ENCODE measurements around the gene GPR158.
"Not testable (repeated sequence)": the region's sequence is repeated elsewhere in the genome, so short reads cannot be mapped to it uniquely, and the experiment has no call there.

Gene GPR158

DNA sequence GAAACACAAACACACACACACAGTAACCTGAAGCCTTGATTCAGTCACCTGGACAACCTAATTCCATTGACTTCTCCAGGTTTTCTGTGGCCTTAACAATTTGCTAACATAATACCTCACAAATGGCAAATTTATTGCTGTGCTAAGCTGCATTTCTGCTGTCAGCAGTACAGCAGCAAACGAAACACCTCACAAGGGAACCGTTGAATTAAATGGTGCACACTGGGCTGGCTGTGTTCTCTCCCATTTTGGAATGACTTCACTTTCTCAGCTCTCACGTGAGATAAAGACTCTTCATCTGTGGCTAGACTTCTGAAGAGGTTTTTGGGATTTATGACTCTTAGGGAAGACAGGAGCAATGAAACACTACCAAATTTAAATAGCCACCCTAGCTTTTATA is 152.5 kb downstream of the GPR158 start:
- TF ChIP-seq, protein P1, sequence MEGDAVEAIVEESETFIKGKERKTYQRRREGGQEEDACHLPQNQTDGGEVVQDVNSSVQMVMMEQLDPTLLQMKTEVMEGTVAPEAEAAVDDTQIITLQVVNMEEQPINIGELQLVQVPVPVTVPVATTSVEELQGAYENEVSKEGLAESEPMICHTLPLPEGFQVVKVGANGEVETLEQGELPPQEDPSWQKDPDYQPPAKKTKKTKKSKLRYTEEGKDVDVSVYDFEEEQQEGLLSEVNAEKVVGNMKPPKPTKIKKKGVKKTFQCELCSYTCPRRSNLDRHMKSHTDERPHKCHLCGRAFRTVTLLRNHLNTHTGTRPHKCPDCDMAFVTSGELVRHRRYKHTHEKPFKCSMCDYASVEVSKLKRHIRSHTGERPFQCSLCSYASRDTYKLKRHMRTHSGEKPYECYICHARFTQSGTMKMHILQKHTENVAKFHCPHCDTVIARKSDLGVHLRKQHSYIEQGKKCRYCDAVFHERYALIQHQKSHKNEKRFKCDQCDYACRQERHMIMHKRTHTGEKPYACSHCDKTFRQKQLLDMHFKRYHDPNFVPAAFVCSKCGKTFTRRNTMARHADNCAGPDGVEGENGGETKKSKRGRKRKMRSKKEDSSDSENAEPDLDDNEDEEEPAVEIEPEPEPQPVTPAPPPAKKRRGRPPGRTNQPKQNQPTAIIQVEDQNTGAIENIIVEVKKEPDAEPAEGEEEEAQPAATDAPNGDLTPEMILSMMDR (IDR thresholded peaks at IDR 0.05; ENCODE audit: low read depth, low read length, poor library complexity, severe bottlenecking): no peak
- TF ChIP-seq EZH2phosphoT487 (IDR thresholded peaks at IDR 0.05; ENCODE audit: borderline replicate concordance, low read length): no peak
- Histone ChIP-seq H3K9me3 (ENCODE audit: control insufficient read depth, insufficient read depth, low read length) (no peaks in the 10 kb centered on the region), H3K4me1 (ENCODE audit: control insufficient read depth, low read length) (no peaks in the 10 kb centered on the region), H3K4me3 (ENCODE audit: low read length) (no peak overlapping the region), H3K36me3 (ENCODE audit: control insufficient read depth, low read length) (no peaks in the 10 kb centered on the region), H3K9me2 (replicated peaks; ENCODE audit: control insufficient read depth, low read length) (no peaks in the 10 kb centered on the region), H3K27me3 (ENCODE audit: control insufficient read depth, low read length) (no peaks in the 10 kb centered on the region), H3K4me2 (ENCODE audit: low read length) (no peak overlapping the region), H3K27ac (ENCODE audit: low read depth, low read length) (no peak overlapping the region), H3F3A (ENCODE audit: control insufficient read depth, insufficient read depth) (no peaks in the 10 kb centered on the region), H4K20me1 (ENCODE audit: control insufficient read depth, insufficient read depth, low read depth, low read length) (no peaks in the 10 kb centered on the region), H3K79me2 (ENCODE audit: control insufficient read depth, low read length) (no peaks in the 10 kb centered on the region)

DNA sequence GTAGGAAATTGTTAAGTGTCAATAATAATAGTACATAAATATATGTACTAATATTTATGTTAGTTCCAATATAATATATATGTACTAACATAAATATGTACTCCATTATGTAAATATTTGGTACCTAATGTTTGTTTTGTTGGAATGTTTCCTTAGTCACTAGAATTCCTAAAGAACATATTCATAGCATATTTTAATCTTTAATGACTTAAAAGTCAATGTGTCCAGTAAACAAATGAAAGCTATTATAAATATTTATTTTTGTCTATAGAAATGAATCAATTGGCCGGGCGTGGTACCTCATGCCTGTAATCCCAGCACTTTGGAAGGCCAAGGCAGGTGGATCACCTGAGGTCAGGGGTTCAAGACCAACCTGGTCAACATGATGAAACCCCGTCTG is 153.6 kb downstream of the GPR158 start:
- Histone ChIP-seq H3K4me2 (ENCODE audit: low read length) (no peak overlapping the region), H4K20me1 (ENCODE audit: control insufficient read depth, insufficient read depth, low read depth, low read length) (no peaks in the 10 kb centered on the region), H3K9me3 (ENCODE audit: control insufficient read depth, insufficient read depth, low read length) (no peaks in the 10 kb centered on the region), H3K4me3 (ENCODE audit: low read length) (no peak overlapping the region), H3F3A (ENCODE audit: control insufficient read depth, insufficient read depth) (no peaks in the 10 kb centered on the region), H3K27ac (ENCODE audit: low read depth, low read length) (no peak overlapping the region), H3K4me1 (ENCODE audit: control insufficient read depth, low read length) (no peaks in the 10 kb centered on the region), H3K9me2 (replicated peaks; ENCODE audit: control insufficient read depth, low read length) (no peaks in the 10 kb centered on the region), H3K36me3 (ENCODE audit: control insufficient read depth, low read length) (no peaks in the 10 kb centered on the region), H3K79me2 (ENCODE audit: control insufficient read depth, low read length) (no peaks in the 10 kb centered on the region), H3K27me3 (ENCODE audit: control insufficient read depth, low read length) (no peaks in the 10 kb centered on the region)
- no peak for TF ChIP-seq EZH2phosphoT487 (IDR thresholded peaks at IDR 0.05; ENCODE audit: borderline replicate concordance, low read length)
- TF ChIP-seq, protein P1 (IDR thresholded peaks at IDR 0.05; ENCODE audit: low read depth, low read length, poor library complexity, severe bottlenecking): no peak

DNA sequence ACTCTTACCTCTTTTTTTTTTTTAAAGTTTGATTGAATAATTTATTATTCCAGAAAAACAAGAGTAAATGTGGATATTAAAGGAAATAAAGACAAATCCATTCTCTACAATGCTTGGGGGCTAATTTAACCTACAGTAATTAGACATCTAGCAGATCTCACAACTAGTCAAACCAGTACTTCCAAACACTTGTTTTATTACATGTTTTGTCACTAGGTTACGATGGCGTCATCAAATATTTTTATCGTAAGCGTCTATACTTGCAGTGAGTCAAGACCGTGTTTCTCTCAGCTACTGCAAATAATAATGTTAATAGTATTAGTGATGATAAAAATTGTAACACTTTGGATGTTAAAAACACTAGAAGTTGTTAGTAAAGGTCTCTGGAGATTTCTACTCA is 154.8 kb downstream of the GPR158 start:
- H3K27ac ChIP-seq (ENCODE audit: low read depth, low read length); H4K20me1 ChIP-seq (ENCODE audit: control insufficient read depth, insufficient read depth, low read depth, low read length); H3K9me3 ChIP-seq (ENCODE audit: control insufficient read depth, insufficient read depth, low read length); H3F3A ChIP-seq (ENCODE audit: control insufficient read depth, insufficient read depth); H3K9me2 ChIP-seq (replicated peaks; ENCODE audit: control insufficient read depth, low read length); H3K4me3 ChIP-seq (ENCODE audit: low read length); H3K36me3 ChIP-seq (ENCODE audit: control insufficient read depth, low read length); H3K79me2 ChIP-seq (ENCODE audit: control insufficient read depth, low read length); H3K27me3 ChIP-seq (ENCODE audit: control insufficient read depth, low read length); H3K4me1 ChIP-seq (ENCODE audit: control insufficient read depth, low read length); H3K4me2 ChIP-seq (ENCODE audit: low read length): not testable (repeated sequence)

GRCh38 chr10:25334445-25334844 is 159.6 kb downstream of the GPR158 start:
- Histone ChIP-seq H3K4me3 (ENCODE audit: low read length) (no peak overlapping the region), H3K27ac (ENCODE audit: low read depth, low read length) (no peak overlapping the region), H3K4me1 (ENCODE audit: control insufficient read depth, low read length) (no peaks in the 10 kb centered on the region), H3K27me3 (ENCODE audit: control insufficient read depth, low read length) (no peaks in the 10 kb centered on the region), H3K9me3 (ENCODE audit: control insufficient read depth, insufficient read depth, low read length) (no peaks in the 10 kb centered on the region; the same call in 1 of the 2 replicates), H3F3A (ENCODE audit: control insufficient read depth, insufficient read depth) (no peaks in the 10 kb centered on the region), H4K20me1 (ENCODE audit: control insufficient read depth, insufficient read depth, low read depth, low read length) (no peaks in the 10 kb centered on the region), H3K36me3 (ENCODE audit: control insufficient read depth, low read length) (no peaks in the 10 kb centered on the region), H3K4me2 (ENCODE audit: low read length) (no peak overlapping the region), H3K9me2 (replicated peaks; ENCODE audit: control insufficient read depth, low read length) (no peaks in the 10 kb centered on the region), H3K79me2 (ENCODE audit: control insufficient read depth, low read length) (no peaks in the 10 kb centered on the region)
- TF ChIP-seq, protein P1 (IDR thresholded peaks at IDR 0.05; ENCODE audit: low read depth, low read length, poor library complexity, severe bottlenecking): no peak
- no peak for TF ChIP-seq EZH2phosphoT487 (IDR thresholded peaks at IDR 0.05; ENCODE audit: borderline replicate concordance, low read length)
